T-helper 17 cell (primary cell): ENCODE measurements around the gene PDE3A. TPM values are rescaled to one million over a fixed set of nuclear protein-coding genes. Genes with fewer than 3 reads are reported as not detected.

Experiments used
- ATAC-seq: fragments of 150-1000 bp; cut with Tn5 transposase; 2 replicates; pipeline ENCODE4 v1.10.0; 2021; ENCODE audit warnings: mild to moderate bottlenecking, moderate library complexity
- DNase-seq, 3 donors: peaks; one replicate each; pipeline versions ENCODE4 v3.0.0 to v3.0.0-alpha.2; 2020 to 2021
- H3K9me3 ChIP-seq: one replicate; pipeline ENCODE4 v1.7.0; 2013; ENCODE audit warnings: low read length, mild to moderate bottlenecking; ENCODE audit not compliant: control insufficient read depth, poor library complexity, severe bottlenecking
- H3K27ac Mint-ChIP-seq: one replicate; pipeline ENCODE4 v1.8.0; 2022; ENCODE audit warnings: mild to moderate bottlenecking, moderate library complexity, mixed read lengths
- H3K27me3 Mint-ChIP-seq: one replicate; pipeline ENCODE4 v1.8.0; 2022; ENCODE audit warnings: mixed read lengths
- H3K36me3 Mint-ChIP-seq: one replicate; pipeline ENCODE4 v1.8.0; 2022; ENCODE audit warnings: low read depth, mixed read lengths
- H3K4me1 Mint-ChIP-seq: one replicate; pipeline ENCODE4 v1.8.0; 2022; ENCODE audit warnings: mild to moderate bottlenecking, mixed read lengths
- H3K4me3 Mint-ChIP-seq: one replicate; pipeline ENCODE4 v1.8.0; 2022; ENCODE audit warnings: mild to moderate bottlenecking, moderate library complexity, mixed read lengths
- total RNA-seq, 4 donors: library from RNA in 2 of 4; stranded (reverse) in 2 of 4; gene quantifications; one replicate each; pipeline ENCODE4 v1.2.3 and lab custom pipeline; 2022 to 2026

Gene PDE3A
- total RNA-seq, 2 donors from 2014 or later, result 0.07 to 2.8 TPM

GRCh38 chr12:20366776-20367409 lies 1.4 kb upstream of the PDE3A start:
- H3K4me3 Mint-ChIP-seq, result no peak overlapping the region
- H3K27ac Mint-ChIP-seq, result no peak overlapping the region
- peaks cover 44% of the 10 kb centered on the region for H3K27me3 Mint-ChIP-seq
- H3K4me1 Mint-ChIP-seq, result peaks cover 4% of the 10 kb centered on the region
- H3K36me3 Mint-ChIP-seq, result no peaks in the 10 kb centered on the region
- no peaks in the 10 kb centered on the region for H3K9me3 ChIP-seq
- DNase-seq (no peak), ATAC-seq (no peak)

GRCh38 chr12:20367583-20368113 lies 689 bp upstream of the PDE3A start:
- Mint-ChIP-seq H3K36me3 (no peaks in the 10 kb centered on the region), H3K4me1 (peaks cover 4% of the 10 kb centered on the region), H3K4me3 (peak overlapping the region; percentile 67), H3K27ac (no peak overlapping the region), H3K27me3 (peaks cover 48% of the 10 kb centered on the region)
- DNase-seq (no peak), ATAC-seq (no peak)
- H3K9me3 ChIP-seq, result no peaks in the 10 kb centered on the region

DNA sequence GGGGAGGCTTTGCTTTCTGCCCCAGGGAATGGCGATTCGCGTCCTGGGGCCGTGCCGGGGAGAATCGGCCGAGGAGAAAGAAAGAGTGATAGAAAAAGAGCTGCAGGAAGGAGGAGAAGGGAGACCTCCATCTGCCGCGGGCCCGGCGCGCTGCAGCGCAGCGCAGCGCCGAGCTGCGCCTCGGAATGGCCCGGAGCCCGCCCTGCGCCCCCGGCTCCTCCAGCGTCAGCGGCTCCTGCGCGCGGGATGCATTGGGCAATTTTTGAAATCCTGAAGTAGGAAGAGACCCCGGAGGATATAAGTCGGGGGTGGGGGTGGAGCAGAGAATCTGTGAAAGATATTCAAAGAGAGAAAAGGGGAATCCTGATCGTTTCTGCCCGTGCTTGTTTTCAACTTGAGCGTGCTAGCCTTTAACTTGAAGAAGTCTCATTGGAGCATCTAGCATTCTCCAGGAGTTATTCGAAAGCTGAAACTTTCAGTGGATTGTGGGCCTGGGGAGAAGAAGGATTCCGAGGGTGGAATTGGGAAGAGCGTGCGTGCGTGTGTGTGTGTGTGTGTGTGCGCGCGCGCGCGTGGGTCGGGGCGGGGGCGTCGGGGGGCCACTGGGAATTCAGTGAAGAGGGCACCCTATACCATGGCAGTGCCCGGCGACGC lies 441 bp downstream of the PDE3A start:
- Mint-ChIP-seq H3K4me3 (peak overlapping the region; percentile 67), H3K27ac (no peak overlapping the region), H3K36me3 (no peaks in the 10 kb centered on the region), H3K27me3 (peaks cover 53% of the 10 kb centered on the region), H3K4me1 (peaks cover 4% of the 10 kb centered on the region)
- no peak for ATAC-seq
- DNase-seq, result no peak
- H3K9me3 ChIP-seq, result no peaks in the 10 kb centered on the region

DNA sequence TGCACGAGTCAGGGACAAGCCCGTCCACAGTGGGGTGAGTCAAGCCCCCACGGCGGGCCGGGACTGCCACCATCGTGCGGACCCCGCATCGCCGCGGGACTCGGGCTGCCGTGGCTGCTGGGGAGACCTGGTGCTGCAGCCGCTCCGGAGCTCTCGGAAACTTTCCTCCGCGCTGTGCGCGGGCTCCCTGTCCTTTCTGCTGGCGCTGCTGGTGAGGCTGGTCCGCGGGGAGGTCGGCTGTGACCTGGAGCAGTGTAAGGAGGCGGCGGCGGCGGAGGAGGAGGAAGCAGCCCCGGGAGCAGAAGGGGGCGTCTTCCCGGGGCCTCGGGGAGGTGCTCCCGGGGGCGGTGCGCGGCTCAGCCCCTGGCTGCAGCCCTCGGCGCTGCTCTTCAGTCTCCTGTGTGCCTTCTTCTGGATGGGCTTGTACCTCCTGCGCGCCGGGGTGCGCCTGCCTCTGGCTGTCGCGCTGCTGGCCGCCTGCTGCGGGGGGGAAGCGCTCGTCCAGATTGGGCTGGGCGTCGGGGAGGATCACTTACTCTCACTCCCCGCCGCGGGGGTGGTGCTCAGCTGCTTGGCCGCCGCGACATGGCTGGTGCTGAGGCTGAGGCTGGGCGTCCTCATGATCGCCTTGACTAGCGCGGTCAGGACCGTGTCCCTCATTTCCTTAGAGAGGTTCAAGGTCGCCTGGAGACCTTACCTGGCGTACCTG lies 1.1 kb downstream of the PDE3A start:
- H3K9me3 ChIP-seq, result no peaks in the 10 kb centered on the region
- no peaks in the 10 kb centered on the region for H3K36me3 Mint-ChIP-seq
- DNase-seq, result no peak
- ATAC-seq, result no peak
- H3K27me3 Mint-ChIP-seq, result peaks cover 60% of the 10 kb centered on the region
- peaks cover 4% of the 10 kb centered on the region for H3K4me1 Mint-ChIP-seq
- peak overlapping the region; percentile 67 for H3K4me3 Mint-ChIP-seq
- no peak overlapping the region for H3K27ac Mint-ChIP-seq

DNA sequence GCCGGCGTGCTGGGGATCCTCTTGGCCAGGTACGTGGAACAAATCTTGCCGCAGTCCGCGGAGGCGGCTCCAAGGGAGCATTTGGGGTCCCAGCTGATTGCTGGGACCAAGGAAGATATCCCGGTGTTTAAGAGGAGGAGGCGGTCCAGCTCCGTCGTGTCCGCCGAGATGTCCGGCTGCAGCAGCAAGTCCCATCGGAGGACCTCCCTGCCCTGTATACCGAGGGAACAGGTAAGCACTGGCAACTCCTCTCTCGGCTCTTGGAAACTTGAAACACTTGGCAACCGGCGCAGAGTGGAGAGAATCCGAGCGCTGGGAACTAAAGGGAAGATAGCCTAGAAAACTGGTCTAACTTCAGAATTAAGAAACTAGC lies 1.7 kb downstream of the PDE3A start:
- Mint-ChIP-seq H3K27ac (no peak overlapping the region), H3K4me1 (peaks cover 4% of the 10 kb centered on the region)

GRCh38 chr12:20370866-20371519 lies 2.7 kb downstream of the PDE3A start:
- H3K27me3 Mint-ChIP-seq, result peaks cover 66% of the 10 kb centered on the region
- DNase-seq, result no peak
- no peak for ATAC-seq
- peaks cover 4% of the 10 kb centered on the region for H3K4me1 Mint-ChIP-seq
- no peaks in the 10 kb centered on the region for H3K9me3 ChIP-seq
- H3K36me3 Mint-ChIP-seq, result no peaks in the 10 kb centered on the region
- H3K4me3 Mint-ChIP-seq, result no peak overlapping the region
- H3K27ac Mint-ChIP-seq, result no peak overlapping the region

More for the DNA sequence above, 1.7 kb downstream of the PDE3A start:
- no peak for DNase-seq
- Mint-ChIP-seq H3K4me3 (peak overlapping the region; percentile 9), H3K36me3 (no peaks in the 10 kb centered on the region), H3K27me3 (peaks cover 65% of the 10 kb centered on the region)
- no peaks in the 10 kb centered on the region for H3K9me3 ChIP-seq
- no peak for ATAC-seq

DNA sequence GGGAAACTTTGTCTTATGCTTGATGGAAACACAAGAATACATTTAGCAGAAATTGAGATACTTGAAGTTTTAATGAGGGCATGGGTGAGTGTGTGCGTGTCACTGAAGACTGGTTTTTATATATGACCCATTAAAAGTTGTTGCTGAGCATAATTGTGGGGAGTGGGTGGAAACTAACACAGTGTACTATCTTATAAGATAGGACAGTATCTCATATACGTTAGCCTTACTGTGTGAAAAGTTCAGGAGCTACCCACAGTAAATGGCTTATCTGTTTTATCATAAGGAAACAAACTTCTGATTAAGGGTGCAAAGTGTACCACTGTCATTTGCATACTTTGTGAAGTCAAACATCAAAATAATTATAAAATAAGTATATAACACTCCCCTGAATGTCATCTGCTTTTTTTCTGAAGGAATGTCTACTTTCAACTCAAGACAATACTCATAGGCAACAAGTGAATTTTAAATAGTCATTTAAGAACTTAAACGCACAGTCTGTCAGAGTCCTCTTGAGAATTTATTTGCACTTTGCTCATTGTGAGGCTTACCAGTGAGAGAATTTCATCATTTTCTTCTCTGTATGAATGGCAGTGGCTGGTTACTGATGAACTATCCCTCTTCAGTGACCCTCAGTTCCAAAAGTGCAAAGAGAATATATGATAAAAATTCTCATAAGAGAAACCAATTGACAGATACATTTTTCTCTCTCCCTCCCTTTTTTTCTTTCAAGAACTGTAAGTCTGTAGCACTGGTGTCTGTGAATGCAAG lies 4.2 kb downstream of the PDE3A start:
- Mint-ChIP-seq H3K27ac (no peak overlapping the region), H3K4me3 (no peak overlapping the region), H3K36me3 (no peaks in the 10 kb centered on the region), H3K27me3 (peaks cover 58% of the 10 kb centered on the region), H3K4me1 (peaks cover 4% of the 10 kb centered on the region)
- no peaks in the 10 kb centered on the region for H3K9me3 ChIP-seq
- DNase-seq (no peak), ATAC-seq (no peak)

DNA sequence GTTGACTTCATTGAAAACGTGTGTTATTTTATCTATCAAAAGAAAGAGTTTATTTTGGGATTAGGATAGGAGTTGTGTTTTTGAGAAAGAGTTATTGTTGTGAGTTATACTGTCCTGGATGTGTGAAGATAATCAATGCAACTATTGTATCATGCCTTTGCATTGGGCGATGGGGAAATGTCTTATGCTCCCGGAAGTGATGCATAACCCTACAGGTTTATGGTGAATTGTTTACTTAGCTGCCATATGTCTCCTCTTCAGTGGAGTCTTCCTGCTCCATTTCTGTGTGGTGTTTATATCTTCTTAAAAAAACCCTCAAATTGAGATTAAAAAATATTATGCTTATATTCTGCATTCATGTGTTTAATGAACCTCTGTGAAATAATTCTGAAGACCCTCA lies 6.5 kb downstream of the PDE3A start:
- no peaks in the 10 kb centered on the region for H3K9me3 ChIP-seq
- ATAC-seq (no peak), DNase-seq (no peak)
- Mint-ChIP-seq H3K27me3 (peaks cover 37% of the 10 kb centered on the region), H3K4me1 (no peaks in the 10 kb centered on the region), H3K36me3 (no peaks in the 10 kb centered on the region), H3K4me3 (no peak overlapping the region), H3K27ac (no peak overlapping the region)

DNA sequence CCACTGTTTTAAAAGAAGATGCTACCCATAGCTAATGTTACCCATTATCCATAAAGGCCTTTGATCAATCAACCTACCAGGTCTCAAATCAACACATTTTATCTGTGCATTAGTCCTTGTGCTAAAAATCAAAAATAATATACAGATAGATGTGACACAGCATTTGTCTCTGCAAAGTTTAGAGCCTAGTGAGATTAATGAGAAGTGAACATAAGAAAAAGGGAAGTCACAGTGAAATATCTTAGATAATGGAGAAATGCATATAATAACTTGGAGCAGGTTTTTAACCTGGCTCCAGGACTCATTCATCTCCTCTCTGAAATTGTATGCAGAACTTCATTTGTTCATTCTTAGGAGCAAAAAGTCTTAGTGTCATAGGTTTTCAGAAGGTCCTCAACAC lies 7.2 kb downstream of the PDE3A start:
- Mint-ChIP-seq H3K4me3 (no peak overlapping the region), H3K4me1 (no peaks in the 10 kb centered on the region), H3K27ac (no peak overlapping the region), H3K36me3 (no peaks in the 10 kb centered on the region), H3K27me3 (peaks cover 32% of the 10 kb centered on the region)
- ATAC-seq, result no peak
- DNase-seq, result no peak
- no peaks in the 10 kb centered on the region for H3K9me3 ChIP-seq

DNA sequence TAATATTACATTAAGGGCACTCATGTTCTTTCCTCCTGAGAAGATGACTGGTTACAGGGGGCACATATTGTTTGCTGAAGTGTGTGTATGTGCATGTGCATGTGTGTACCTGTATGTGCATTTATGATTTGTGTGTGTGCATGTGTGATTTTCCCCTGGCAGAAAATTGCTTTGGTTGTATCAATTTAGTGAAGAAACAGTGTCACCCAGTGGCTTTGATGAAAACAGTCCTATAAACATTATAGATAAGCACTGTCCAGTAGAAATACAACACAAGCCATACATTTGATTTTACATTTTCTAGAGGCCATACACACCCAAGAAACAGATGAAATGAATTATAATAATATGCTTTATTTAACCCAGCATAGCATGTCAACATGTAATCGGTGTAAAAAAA lies 8.6 kb downstream of the PDE3A start:
- no peak overlapping the region for H3K4me3 Mint-ChIP-seq
- H3K4me1 Mint-ChIP-seq, result no peaks in the 10 kb centered on the region
- ATAC-seq, result no peak

GRCh38 chr12:20377750-20378149 lies 9.4 kb downstream of the PDE3A start:
- H3K36me3 Mint-ChIP-seq, result no peaks in the 10 kb centered on the region
- H3K27me3 Mint-ChIP-seq, result peaks cover 18% of the 10 kb centered on the region
- no peaks in the 10 kb centered on the region for H3K4me1 Mint-ChIP-seq
- no peaks in the 10 kb centered on the region for H3K9me3 ChIP-seq
- H3K27ac Mint-ChIP-seq, result no peak overlapping the region
- no peak for ATAC-seq
- H3K4me3 Mint-ChIP-seq, result no peak overlapping the region
- no peak for DNase-seq

More for the DNA sequence above, 8.6 kb downstream of the PDE3A start:
- no peaks in the 10 kb centered on the region for H3K9me3 ChIP-seq
- Mint-ChIP-seq H3K36me3 (no peaks in the 10 kb centered on the region), H3K27me3 (peaks cover 22% of the 10 kb centered on the region), H3K27ac (no peak overlapping the region)
- DNase-seq, result no peak

DNA sequence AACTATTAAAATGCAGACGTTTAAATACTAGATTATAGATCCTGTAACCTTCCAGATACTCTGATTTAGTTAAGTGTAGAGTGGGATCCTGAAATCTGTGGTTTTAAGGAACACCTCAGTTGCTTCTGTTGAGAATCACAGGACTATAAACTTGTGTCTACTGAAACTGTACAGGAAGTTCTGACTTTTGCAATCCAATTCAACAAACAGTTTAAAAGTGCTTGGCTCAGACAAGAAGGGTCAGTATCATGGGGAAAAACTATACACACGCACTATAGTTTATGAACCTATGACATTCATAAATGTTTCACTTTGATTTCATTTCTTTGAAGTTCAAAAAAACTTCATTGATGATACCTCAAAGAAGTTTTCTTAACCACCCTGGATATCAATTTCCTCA lies 13.8 kb downstream of the PDE3A start:
- DNase-seq (no peak), ATAC-seq (no peak)
- no peaks in the 10 kb centered on the region for H3K36me3 Mint-ChIP-seq
- H3K27ac Mint-ChIP-seq, result no peak overlapping the region
- H3K4me1 Mint-ChIP-seq, result no peaks in the 10 kb centered on the region
- H3K27me3 Mint-ChIP-seq, result no peaks in the 10 kb centered on the region
- H3K9me3 ChIP-seq, result no peaks in the 10 kb centered on the region
- no peak overlapping the region for H3K4me3 Mint-ChIP-seq
